Measurements from ENCODE around the gene SMIM1. TPM values are rescaled to one million over a fixed set of nuclear protein-coding genes. Genes with fewer than 3 reads are reported as not detected.

SMIM1 gene
- total and polyA plus RNA-seq, 2 of the 4 experiments (the other 2 are of a cell fraction): 0.90 to 3.4 TPM

DNA sequence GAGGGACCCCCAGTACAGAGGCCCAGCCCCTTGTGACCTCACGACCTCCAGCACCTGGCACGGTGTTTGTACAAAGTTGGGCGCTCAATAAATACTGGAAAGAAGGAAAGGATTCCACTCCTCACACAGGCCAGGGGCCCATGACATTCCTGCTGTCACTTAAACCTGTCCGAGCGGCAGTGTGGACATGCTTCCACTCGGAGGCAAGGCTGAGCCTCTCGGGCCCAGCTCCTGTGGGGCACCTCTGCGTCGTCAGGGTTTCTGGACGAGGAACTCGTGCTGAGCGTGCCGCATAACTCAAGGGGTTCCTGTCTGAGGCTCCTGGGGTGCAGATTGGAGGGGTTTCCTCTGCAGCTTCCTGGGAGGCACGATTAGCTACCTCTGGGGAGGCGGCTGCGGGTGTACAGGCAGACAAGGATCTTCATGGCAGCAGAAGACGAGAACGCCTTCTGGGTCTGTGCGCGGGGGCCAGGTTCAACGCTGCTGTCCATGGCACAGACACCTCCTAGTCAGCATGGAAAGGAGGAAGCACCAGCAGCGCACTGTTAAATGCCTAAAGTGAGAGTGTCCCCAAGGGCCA is 3.6 kb upstream of the SMIM1 start:
- dilution Hi-C loops (cut with HindIII; ENCODE audit: low sequenced_read_pairs, unreplicated experiment) (no loop called here), intact Hi-C loops (cut with micrococcal nuclease) (no loop called here), in situ Hi-C loops (cut with MboI; ENCODE audit: low sequenced_read_pairs) (no loop called here)
- no peaks in the 10 kb centered on the region for H3K9me1 ChIP-seq (ENCODE audit: insufficient read depth, low read length)
- DNase-seq (no peak), ATAC-seq (ENCODE audit: low read depth) (no peak)
- H3K9me3 ChIP-seq (ENCODE audit: control insufficient read depth, insufficient read depth, low read length): no peaks in the 10 kb centered on the region
- H4K5ac ChIP-seq (ENCODE audit: low read depth, low read length): no peak overlapping the region
- no peaks in the 10 kb centered on the region for H3K36me3 ChIP-seq (ENCODE audit: control insufficient read depth, insufficient read depth, low read length)
- no peak overlapping the region for H2AK9ac ChIP-seq (replicated peaks; ENCODE audit: low read depth, low read length, poor library complexity)
- no peak overlapping the region for H3K4me2 ChIP-seq (ENCODE audit: low read depth, low read length)
- TF ChIP-seq FOS (IDR thresholded peaks at IDR 0.05; ENCODE audit: low read depth, low read length) (no peak), BHLHE40 (IDR thresholded peaks at IDR 0.05; ENCODE audit: low read depth, low read length) (no peak), POLR2A (IDR thresholded peaks at IDR 0.05; ENCODE audit: low read depth, low read length) (no peak), MXI1 (IDR thresholded peaks at IDR 0.05; ENCODE audit: borderline replicate concordance, low read depth, low read length) (no peak), MAFK (IDR thresholded peaks at IDR 0.05; ENCODE audit: low read depth, low read length) (no peak), MAZ (IDR thresholded peaks at IDR 0.05; ENCODE audit: borderline replicate concordance, low read depth, low read length) (no peak), CEBPB (IDR thresholded peaks at IDR 0.05; ENCODE audit: low read depth, low read length) (no peak), RAD21 (IDR thresholded peaks at IDR 0.05; ENCODE audit: low read length) (no peak), CHD1 (IDR thresholded peaks at IDR 0.05; ENCODE audit: low read depth, low read length) (no peak), RCOR1 (IDR thresholded peaks at IDR 0.05; ENCODE audit: insufficient replicate concordance, low read length) (no peak)
- TF ChIP-seq, protein P1, sequence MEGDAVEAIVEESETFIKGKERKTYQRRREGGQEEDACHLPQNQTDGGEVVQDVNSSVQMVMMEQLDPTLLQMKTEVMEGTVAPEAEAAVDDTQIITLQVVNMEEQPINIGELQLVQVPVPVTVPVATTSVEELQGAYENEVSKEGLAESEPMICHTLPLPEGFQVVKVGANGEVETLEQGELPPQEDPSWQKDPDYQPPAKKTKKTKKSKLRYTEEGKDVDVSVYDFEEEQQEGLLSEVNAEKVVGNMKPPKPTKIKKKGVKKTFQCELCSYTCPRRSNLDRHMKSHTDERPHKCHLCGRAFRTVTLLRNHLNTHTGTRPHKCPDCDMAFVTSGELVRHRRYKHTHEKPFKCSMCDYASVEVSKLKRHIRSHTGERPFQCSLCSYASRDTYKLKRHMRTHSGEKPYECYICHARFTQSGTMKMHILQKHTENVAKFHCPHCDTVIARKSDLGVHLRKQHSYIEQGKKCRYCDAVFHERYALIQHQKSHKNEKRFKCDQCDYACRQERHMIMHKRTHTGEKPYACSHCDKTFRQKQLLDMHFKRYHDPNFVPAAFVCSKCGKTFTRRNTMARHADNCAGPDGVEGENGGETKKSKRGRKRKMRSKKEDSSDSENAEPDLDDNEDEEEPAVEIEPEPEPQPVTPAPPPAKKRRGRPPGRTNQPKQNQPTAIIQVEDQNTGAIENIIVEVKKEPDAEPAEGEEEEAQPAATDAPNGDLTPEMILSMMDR (conservative IDR thresholded peaks at IDR 0.05; ENCODE audit: low read depth, low read length): no peak
- TF ChIP-seq, protein P2, sequence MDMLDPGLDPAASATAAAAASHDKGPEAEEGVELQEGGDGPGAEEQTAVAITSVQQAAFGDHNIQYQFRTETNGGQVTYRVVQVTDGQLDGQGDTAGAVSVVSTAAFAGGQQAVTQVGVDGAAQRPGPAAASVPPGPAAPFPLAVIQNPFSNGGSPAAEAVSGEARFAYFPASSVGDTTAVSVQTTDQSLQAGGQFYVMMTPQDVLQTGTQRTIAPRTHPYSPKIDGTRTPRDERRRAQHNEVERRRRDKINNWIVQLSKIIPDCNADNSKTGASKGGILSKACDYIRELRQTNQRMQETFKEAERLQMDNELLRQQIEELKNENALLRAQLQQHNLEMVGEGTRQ (IDR thresholded peaks at IDR 0.05; ENCODE audit: low read depth, low read length): no peak
- TF ChIP-seq, protein P3, sequence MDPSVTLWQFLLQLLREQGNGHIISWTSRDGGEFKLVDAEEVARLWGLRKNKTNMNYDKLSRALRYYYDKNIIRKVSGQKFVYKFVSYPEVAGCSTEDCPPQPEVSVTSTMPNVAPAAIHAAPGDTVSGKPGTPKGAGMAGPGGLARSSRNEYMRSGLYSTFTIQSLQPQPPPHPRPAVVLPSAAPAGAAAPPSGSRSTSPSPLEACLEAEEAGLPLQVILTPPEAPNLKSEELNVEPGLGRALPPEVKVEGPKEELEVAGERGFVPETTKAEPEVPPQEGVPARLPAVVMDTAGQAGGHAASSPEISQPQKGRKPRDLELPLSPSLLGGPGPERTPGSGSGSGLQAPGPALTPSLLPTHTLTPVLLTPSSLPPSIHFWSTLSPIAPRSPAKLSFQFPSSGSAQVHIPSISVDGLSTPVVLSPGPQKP (IDR thresholded peaks at IDR 0.05; ENCODE audit: borderline replicate concordance, low read depth, low read length): no peak
- ChIA-PET CTCF (no interaction called here), POLR2A (ENCODE audit: unreplicated experiment) (no interaction called here)
- H3K27ac ChIP-seq (ENCODE audit: insufficient read depth, low read length): no peak overlapping the region
- peak overlapping the region; percentile 32 for H2AFZ ChIP-seq (replicated peaks; ENCODE audit: low read length, poor library complexity)
- no peak overlapping the region for H4K91ac ChIP-seq (ENCODE audit: insufficient read depth, low read depth, low read length)
- no TSS peak for BruUV-seq (replicated peaks)
- H4K20me1 ChIP-seq (ENCODE audit: insufficient read depth, low read length): no peaks in the 10 kb centered on the region
- H2BK15ac ChIP-seq (ENCODE audit: low read depth, low read length): no peak overlapping the region
- no peak overlapping the region for H2AK5ac ChIP-seq (ENCODE audit: low read depth, low read length)
- H3K9ac ChIP-seq (ENCODE audit: low read depth, low read length): no peak overlapping the region
- peaks cover 4% of the 10 kb centered on the region for H3K27me3 ChIP-seq (ENCODE audit: control insufficient read depth, insufficient read depth, low read length)
- H4K8ac ChIP-seq (ENCODE audit: low read depth in 2 of 2, low read length in 2 of 2): no peak overlapping the region
- no peak overlapping the region for H2BK20ac ChIP-seq (ENCODE audit: low read depth, low read length)
- no peak overlapping the region for H3K14ac ChIP-seq (replicated peaks; ENCODE audit: low read depth, low read length)
- H2BK5ac ChIP-seq (ENCODE audit: low read depth, low read length, poor library complexity, severe bottlenecking): no peak overlapping the region
- H2BK120ac ChIP-seq (ENCODE audit: low read depth, low read length): no peak overlapping the region
- peaks cover 4% of the 10 kb centered on the region for H3K4me1 ChIP-seq (ENCODE audit: control insufficient read depth, insufficient read depth, low read length)
- H3K23ac ChIP-seq (ENCODE audit: low read depth, low read length): no peak overlapping the region
- H3K56ac ChIP-seq (ENCODE audit: extremely low read depth, insufficient read depth, low read length): no peak overlapping the region
- no peak overlapping the region for H3K18ac ChIP-seq (ENCODE audit: low read depth, low read length)
- H3K4me3 ChIP-seq (ENCODE audit: insufficient read depth, low read depth, low read length): no peak overlapping the region
- no peaks in the 10 kb centered on the region for H3K79me1 ChIP-seq (ENCODE audit: low read depth in 1 of 2, low read length in 2 of 2)
- H3K4ac ChIP-seq (ENCODE audit: low read depth, low read length): no peak overlapping the region
- 91% methylated on average over 6 of the region's 22 CpGs; no CpG with 5 or more reads in 1 of the 2 experiments for WGBS, 2 experiments (ENCODE audit: extremely low coverage in 2 of 2, insufficient read length in 1 of 2)
